GM15510 (cell line): ENCODE measurements around the gene GRK3.

Source experiments
- POLR2A ChIP-seq: IDR thresholded peaks from 3 replicates; pipeline ENCODE4 v1.6.1; 2011; ENCODE audit warnings: borderline replicate concordance; ENCODE audit not compliant: insufficient read length; ENCODE audit errors: extremely low read depth

The GRK3 gene

DNA sequence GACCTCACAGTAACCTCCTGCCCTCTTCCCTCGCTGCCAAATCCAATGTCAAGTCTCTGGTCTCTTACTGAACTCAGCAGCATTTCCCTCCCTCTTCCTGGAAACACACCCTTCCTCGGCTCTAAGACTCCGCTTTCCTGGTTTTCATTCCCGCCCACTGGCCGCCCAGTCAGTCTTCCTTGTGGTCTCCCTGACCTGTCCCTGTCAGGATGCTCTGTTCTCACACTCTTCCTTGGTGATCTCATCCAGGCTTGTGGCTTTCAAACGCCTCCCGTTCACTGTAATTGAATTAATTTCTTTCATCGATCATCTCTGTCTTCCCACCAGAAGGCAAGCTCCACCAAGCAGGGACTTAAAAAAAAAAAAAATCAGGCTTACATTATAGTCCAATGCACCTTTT, 211.1 kb downstream of the GRK3 start:
- TF ChIP-seq POLR2A = no peak

DNA sequence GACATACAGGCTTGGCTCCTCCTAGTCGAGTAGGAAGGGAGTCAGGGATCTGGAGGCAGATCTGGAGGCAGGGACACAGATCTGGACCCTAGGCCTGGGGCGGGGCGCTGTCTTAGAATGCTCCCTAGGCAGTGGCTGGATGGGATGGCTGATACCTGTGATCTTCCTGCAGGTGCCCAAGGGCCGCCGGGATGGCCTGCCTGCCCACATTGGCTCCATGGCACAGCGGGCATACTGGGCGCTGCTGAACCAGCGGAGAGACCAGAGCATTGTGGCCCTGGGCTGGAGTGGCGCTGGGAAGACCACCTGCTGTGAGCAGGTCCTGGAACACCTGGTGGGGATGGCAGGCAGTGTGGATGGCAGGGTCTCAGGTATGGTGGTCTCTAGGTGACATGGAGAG, 212.9 kb downstream of the GRK3 start:
- no peak for TF ChIP-seq POLR2A

DNA sequence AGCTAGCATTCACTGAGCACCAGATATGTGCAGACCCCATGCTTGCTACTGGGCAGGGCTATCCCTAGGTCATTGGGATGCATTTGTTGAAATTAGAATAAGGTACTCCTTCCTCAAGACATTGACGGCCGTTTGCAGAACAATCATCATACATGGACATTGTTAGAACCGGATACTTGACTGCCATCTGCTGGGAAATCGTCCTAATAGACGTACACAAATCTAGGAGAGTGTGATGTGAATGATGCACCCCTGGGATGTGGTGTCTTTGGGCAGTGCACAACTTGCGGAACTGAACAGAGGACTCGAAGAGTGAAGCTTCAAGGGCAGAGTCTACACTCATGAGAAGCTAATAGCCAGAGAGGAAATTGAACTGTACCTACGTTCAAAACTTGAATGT, 213.4 kb downstream of the GRK3 start:
- no peak for TF ChIP-seq POLR2A
